BE2C (cell line): ENCODE results near the gene DBH.
"Not testable (repeated sequence)": the region's sequence is repeated elsewhere in the genome, so short reads cannot be mapped to it uniquely, and the experiment has no call there.

Experiments used
- DNase-seq: peaks from one replicate; pipeline ENCODE4 v3.0.0-alpha.2; 2020
- H3K27me3 ChIP-seq: fragments of 250-450 bp; sonication (Bioruptor Pico); 2 replicates; pipeline ENCODE4 v1.5.1; 2020; ENCODE audit warnings: mild to moderate bottlenecking
- H3K36me3 ChIP-seq: fragments of 250-450 bp; sonication (Bioruptor Pico); 2 replicates; pipeline ENCODE4 v1.5.1; 2020; ENCODE audit warnings: mild to moderate bottlenecking
- H3K4me1 ChIP-seq: fragments of 250-450 bp; sonication (Bioruptor Pico); 2 replicates; pipeline ENCODE4 v1.5.1; 2020
- H3K4me3 ChIP-seq: 2 replicates; pipeline ENCODE4 v1.5.1; 2011; ENCODE audit warnings: low read depth, low read length
- H3K9me3 ChIP-seq: fragments of 250-450 bp; sonication (Bioruptor Pico); 2 replicates; pipeline ENCODE4 v1.5.1; 2020
- TF ChIP-seq, protein P1 (sequence below): IDR thresholded peaks from 2 replicates; pipeline ENCODE4 v1.5.1; 2012; ENCODE audit warnings: mild to moderate bottlenecking, low read depth, low read length

Gene DBH

GRCh38 chr9:133670466-133670865, 34.3 kb downstream of the DBH start:
- Histone ChIP-seq H3K27me3 (no peaks in the 10 kb centered on the region), H3K4me3 (no peak overlapping the region), H3K4me1 (no peaks in the 10 kb centered on the region), H3K9me3 (no peaks in the 10 kb centered on the region; the same call in 1 of the 2 replicates), H3K36me3 (no peaks in the 10 kb centered on the region)
- no peak for DNase-seq
- TF ChIP-seq, protein P1, sequence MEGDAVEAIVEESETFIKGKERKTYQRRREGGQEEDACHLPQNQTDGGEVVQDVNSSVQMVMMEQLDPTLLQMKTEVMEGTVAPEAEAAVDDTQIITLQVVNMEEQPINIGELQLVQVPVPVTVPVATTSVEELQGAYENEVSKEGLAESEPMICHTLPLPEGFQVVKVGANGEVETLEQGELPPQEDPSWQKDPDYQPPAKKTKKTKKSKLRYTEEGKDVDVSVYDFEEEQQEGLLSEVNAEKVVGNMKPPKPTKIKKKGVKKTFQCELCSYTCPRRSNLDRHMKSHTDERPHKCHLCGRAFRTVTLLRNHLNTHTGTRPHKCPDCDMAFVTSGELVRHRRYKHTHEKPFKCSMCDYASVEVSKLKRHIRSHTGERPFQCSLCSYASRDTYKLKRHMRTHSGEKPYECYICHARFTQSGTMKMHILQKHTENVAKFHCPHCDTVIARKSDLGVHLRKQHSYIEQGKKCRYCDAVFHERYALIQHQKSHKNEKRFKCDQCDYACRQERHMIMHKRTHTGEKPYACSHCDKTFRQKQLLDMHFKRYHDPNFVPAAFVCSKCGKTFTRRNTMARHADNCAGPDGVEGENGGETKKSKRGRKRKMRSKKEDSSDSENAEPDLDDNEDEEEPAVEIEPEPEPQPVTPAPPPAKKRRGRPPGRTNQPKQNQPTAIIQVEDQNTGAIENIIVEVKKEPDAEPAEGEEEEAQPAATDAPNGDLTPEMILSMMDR, result no peak

DNA sequence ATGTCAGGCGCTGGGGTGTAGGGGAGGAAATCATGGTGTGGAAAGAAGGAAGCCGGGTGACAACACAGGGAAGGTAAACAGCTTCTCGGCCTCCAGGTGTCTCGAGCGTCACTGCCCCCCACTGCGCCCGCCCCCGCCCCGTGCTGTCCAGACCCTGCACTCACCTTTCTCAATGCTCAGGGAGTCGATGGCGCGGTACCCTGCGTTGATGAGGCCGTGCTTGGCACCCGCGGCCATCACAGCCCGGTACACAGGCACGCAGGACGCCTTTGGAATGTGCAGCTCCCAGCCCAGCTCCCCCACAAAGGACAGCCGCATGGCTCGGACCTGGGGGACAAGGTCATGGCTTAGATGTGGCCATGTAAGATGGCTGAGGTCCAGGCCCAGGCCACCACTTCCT, 35.2 kb downstream of the DBH start:
- no peak for DNase-seq
- TF ChIP-seq, protein P1, result no peak
- H3K9me3 ChIP-seq, result no peaks in the 10 kb centered on the region; the same call in 1 of the 2 replicates
- no peaks in the 10 kb centered on the region for H3K36me3 ChIP-seq
- H3K4me3 ChIP-seq, result no peak overlapping the region
- no peaks in the 10 kb centered on the region for H3K27me3 ChIP-seq
- no peaks in the 10 kb centered on the region for H3K4me1 ChIP-seq

DNA sequence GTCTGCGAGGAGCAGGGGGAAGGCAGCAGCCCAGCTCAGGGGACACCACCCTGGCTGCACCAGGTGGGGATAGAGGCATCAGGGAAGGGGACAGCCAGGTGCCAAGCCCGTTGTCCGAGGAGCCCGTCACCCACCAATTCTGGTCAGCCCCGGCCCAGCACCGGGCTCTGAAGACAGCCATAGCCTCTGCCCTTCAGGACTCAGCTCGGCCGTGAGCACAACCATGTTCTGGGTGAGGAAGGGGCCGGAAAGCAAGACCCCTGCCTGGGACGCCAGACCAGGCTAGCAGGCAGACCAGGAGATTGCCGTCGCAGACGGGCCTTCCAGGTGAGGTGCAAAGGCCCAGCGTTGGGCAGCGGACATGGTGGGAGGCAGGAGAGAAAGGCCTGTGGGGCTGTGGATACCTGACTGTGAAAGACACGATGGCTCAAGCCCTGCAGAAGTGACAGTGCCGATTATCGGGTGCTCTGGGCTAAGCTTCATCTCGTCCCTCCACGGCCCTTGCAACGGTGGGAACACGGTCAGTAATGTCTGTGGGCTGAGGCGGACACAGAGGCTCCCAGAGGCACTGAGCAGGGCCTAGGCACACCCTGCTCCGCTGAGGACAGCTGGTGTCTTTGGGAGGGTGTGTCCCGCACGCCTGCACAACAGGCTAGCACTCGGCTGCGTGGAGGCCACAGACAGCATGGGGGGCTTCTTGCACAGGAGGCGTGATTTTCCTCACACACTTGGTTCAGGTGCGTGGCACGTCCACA, 36.5 kb downstream of the DBH start:
- TF ChIP-seq, protein P1, result no peak
- no peaks in the 10 kb centered on the region for H3K4me1 ChIP-seq
- no peaks in the 10 kb centered on the region; the same call in 1 of the 2 replicates for H3K9me3 ChIP-seq
- DNase-seq, result no peak
- H3K36me3 ChIP-seq, result no peaks in the 10 kb centered on the region
- H3K4me3 ChIP-seq, result no peak overlapping the region
- H3K27me3 ChIP-seq, result no peaks in the 10 kb centered on the region

GRCh38 chr9:133673258-133673655, 37.1 kb downstream of the DBH start:
- Histone ChIP-seq H3K4me1 (no peaks in the 10 kb centered on the region), H3K4me3 (no peak overlapping the region), H3K9me3 (no peaks in the 10 kb centered on the region; the same call in 1 of the 2 replicates), H3K27me3 (no peaks in the 10 kb centered on the region), H3K36me3 (no peaks in the 10 kb centered on the region)
- TF ChIP-seq, protein P1, result no peak
- no peak for DNase-seq

- TF ChIP-seq, protein P1, result no peak
- no peak overlapping the region for H3K4me3 ChIP-seq
- H3K9me3 ChIP-seq, result no peaks in the 10 kb centered on the region; the same call in 1 of the 2 replicates
- peaks cover 7% of the 10 kb centered on the region for H3K4me1 ChIP-seq
- no peak for DNase-seq
- H3K27me3 ChIP-seq, result no peaks in the 10 kb centered on the region
- no peaks in the 10 kb centered on the region for H3K36me3 ChIP-seq
These were observed 37.9 kb downstream of the DBH start for GRCh38 chr9:133674091-133674490.

DNA sequence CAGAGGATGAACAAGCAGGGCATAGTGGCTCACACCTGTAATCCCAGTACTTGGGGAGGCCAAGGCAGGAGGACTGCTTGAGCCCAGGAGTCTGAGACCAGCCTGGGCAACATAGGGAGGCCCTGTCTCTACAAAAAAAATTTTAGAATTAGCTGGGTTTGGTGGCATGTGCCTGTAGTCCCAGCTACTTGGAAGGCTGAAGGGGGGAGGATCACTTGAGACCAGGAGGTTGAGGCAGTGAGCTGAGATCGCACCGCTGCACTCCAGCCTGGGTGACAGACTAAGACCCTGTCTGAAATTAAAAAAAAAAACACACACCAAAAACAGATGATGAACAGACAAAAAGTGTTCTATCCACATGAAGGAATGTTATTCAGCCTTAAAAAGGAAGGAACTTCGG, 39.6 kb downstream of the DBH start:
- not testable (repeated sequence) for H3K4me3 ChIP-seq, H3K36me3 ChIP-seq, H3K27me3 ChIP-seq, DNase-seq, H3K9me3 ChIP-seq
- peaks cover 13% of the 10 kb centered on the region for H3K4me1 ChIP-seq
